ENCODE data around the gene SFRP5. TPM values are rescaled to one million over a fixed set of nuclear protein-coding genes. Genes with fewer than 3 reads are reported as not detected.

SFRP5 gene
- total RNA-seq, 2 donors from 2014 or later: 0.82 to 1.2 TPM

DNA sequence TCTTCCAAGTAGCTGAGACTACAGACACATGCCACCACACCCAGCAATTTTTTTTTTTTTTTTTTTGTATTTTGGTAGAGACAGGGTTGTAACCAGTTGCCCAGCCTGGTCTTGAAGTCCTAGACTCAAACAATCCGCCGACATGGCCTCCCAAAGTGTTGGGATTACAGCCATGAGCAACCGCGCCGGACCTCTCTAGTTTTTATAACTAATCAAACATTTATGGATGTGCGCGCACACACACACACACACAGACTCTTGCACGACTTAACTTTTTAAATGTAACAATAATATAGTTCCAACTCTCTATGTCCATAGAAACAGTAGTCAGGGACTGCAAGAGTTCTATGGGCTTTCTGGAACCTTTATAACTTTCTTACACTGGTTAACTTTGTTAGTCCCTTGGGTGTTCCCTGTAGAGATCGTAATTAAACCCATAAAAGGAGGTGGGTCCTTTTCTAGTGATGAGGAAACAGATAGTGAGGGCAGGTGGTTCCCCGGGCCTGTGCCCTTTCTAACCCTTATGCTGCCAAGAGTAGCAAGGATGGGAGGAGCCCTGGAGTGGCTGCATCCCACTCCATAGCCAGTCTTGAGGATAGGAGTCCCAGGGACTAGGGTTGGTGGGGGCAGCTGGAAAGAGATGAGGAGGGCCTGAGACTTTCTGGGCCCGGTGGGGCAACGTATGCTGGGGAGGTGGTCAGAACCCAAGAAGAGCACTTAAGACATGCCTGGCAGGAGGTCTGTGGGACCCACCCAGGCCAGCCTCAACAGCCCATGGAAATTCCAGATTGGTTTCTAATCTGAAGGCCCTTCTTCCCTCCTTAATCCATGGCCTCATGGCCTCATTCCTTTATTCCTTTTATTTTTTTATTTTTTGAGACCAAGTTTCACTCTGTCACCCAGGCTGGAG is 49.7 kb downstream of the SFRP5 start:
- DNase-seq (peak; percentile 75 to 91), ATAC-seq (peak; percentile 70)

DNA sequence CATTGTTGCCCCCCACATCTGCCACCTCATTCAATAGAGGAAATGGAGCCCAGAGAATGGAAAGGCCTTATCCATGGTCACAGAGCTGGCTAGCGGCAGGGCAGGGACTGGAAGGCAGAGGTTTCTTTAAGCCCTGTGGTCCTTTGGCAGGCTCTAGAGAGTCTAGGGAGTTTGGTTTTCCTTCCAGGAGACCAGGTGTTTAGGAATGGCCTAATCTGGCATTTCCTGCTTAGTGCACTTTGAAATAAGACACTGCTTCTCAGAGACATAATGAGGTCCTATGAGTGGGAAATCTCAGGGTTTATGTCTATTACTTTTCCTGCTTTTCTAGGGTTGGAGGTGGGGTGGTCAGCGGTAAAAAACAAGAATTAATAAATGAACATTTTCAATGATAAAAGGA is 52.2 kb downstream of the SFRP5 start:
- DNase-seq (no peak), ATAC-seq (no peak)
- intact Hi-C loops (cut with DNase I, micrococcal nuclease): no loop called here

More for the DNA sequence above, 49.7 kb downstream of the SFRP5 start:
- intact Hi-C loops (cut with DNase I, micrococcal nuclease): no loop called here

DNA sequence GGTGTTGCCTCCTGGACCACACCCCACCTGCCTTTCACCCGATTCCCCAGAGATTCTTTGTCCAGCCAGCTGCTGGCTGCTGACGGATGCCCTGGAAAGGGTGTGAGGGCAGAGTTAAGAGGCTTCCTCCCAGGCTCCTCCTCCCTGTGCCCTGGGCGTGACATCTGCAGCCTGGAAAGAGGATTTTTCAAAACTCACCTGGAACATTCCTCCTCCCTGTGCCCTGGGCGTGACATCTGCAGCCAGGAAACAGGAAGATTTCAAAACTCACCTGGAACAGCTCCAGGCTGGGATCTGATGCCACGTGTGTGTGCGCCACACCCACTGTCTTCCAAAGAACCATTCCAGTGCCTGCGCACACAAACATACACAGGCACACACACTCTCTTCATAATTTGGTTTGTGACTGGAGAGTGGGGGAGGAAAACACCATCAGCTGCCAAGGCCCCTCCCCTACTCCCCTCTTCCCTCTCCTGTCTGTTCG is 53.1 kb downstream of the SFRP5 start:
- DNase-seq: peak; percentile 89 to 94
- ATAC-seq: peak; percentile 72
- intact Hi-C loops (cut with DNase I, micrococcal nuclease): no loop called here

DNA sequence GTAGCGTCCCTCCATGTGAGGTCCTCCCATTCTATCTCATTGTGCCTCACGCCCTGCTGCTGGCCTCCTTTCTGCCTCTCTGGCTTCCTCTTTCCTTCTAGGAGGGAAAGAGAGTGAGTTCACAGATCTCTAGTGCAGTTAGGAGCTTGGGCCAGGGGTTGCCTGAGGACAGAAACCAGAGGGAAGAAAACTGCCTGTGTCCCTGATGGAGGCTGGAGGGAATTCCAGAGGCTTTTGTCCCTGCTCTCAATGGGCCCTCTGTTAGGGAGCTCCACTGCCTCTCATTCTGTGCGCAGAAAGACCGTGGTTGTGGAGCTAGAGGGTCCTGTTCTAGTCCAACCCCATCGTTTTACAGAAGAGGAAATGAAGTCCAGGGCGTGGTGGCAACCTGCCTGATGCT is 53.6 kb downstream of the SFRP5 start:
- ATAC-seq (no peak), DNase-seq (no peak)
- intact Hi-C loops (cut with DNase I, micrococcal nuclease): no loop called here

DNA sequence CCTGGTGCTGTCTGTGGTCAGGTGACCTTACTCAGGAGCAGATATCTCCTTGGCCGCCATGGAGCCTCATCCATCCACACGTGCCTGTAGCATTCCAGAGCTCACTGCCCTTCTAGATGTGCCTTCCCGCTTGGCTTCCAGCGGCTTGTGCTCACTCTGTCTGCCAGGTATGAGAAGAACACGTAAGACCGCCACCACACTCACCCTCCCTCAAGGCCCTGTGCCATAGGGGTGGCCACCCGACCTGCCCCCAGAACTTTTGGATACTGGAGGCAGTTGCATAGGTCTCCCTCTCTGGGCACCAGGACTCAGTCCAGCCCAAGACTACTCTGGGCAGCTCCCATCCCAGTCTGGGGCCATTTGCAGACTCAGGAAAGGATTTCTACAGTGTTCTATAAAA is 54.2 kb downstream of the SFRP5 start:
- no peak for ATAC-seq
- intact Hi-C loops (cut with DNase I, micrococcal nuclease): no loop called here

More for the DNA sequence above, 54.2 kb downstream of the SFRP5 start:
- DNase-seq: no peak

Other genes starting within 250 kb of the SFRP5 start
- not detected for gene ANKRD2, start 199.2 kb downstream of the SFRP5 start, total RNA-seq
- gene HOGA1, start 187.6 kb downstream of the SFRP5 start, total RNA-seq: under 1 TPM in 1 of 2 donors, not detected in 1; 0.15 TPM
- gene C10orf62, start 182.3 kb downstream of the SFRP5 start, total RNA-seq: not detected
- gene MORN4, start 138.5 kb downstream of the SFRP5 start, total RNA-seq: 1 to 10 TPM; 1.3 to 1.6 TPM
- 10 to 100 TPM in 1 of 2 donors, 1 to 10 TPM in 1; 9.4 to 13.0 TPM for gene PI4K2A, start 131.3 kb downstream of the SFRP5 start, total RNA-seq
- 10 to 100 TPM; 38.7 to 43.8 TPM for gene AVPI1, start 84.8 kb downstream of the SFRP5 start, total RNA-seq
- gene MARVELD1, start 58.3 kb downstream of the SFRP5 start, total RNA-seq: 10 to 100 TPM; 24.9 to 37.0 TPM
- gene ZFYVE27, start 34.9 kb downstream of the SFRP5 start, total RNA-seq: 10 to 100 TPM; 52.1 to 57.6 TPM
- under 1 TPM; 0.42 to 0.46 TPM for gene GOLGA7B, start 77.8 kb upstream of the SFRP5 start, total RNA-seq

All from left colon (tissue), 2 donors.